ENCODE results near the gene FGD6. TPM values are rescaled to one million over a fixed set of nuclear protein-coding genes. Genes with fewer than 3 reads are reported as not detected.

FGD6 gene
- total and polyA plus RNA-seq, 2 experiments from 2014 or later = 12.9 to 32.4 TPM

- TF ChIP-seq ZNF462 (CRISPR knock-in tag; IDR thresholded peaks at IDR 0.05) (no peak), POLR2AphosphoS5 (IDR thresholded peaks at IDR 0.05; ENCODE audit: low read depth) (no peak), CTCF (conservative IDR thresholded peaks at IDR 0.05; ENCODE audit: low read depth in 2 of 2) (no peak), STAT1 (IDR thresholded peaks at IDR 0.05; ENCODE audit: unreplicated experiment) (no peak), REST (IDR thresholded peaks at IDR 0.05; ENCODE audit: unreplicated experiment) (no peak), ZNF114 (CRISPR knock-in tag; IDR thresholded peaks at IDR 0.05) (no peak), EZH2 (IDR thresholded peaks at IDR 0.05; ENCODE audit: low read depth, unreplicated experiment) (no peak), CREB1 (CRISPR knock-in tag; IDR thresholded peaks at IDR 0.05; ENCODE audit: low read depth) (no peak), JUNB (IDR thresholded peaks at IDR 0.05; ENCODE audit: unreplicated experiment) (no peak)
- Histone ChIP-seq H3K4me1 (ENCODE audit: insufficient read depth) (no peaks in the 10 kb centered on the region), H3K9me2 (ENCODE audit: insufficient read depth) (no peaks in the 10 kb centered on the region), H3K79me2 (replicated peaks; ENCODE audit: insufficient read depth) (peaks cover 85% of the 10 kb centered on the region), H3F3A (replicated peaks; ENCODE audit: low read depth) (no peaks in the 10 kb centered on the region), H3K27me3 (ENCODE audit: insufficient read depth) (no peaks in the 10 kb centered on the region), H3K27ac (ENCODE audit: low read depth) (no peak overlapping the region), H3K36me3 (ENCODE audit: insufficient read depth) (no peaks in the 10 kb centered on the region), H3K4me3 (no peak overlapping the region), H3K4me2 (no peak overlapping the region), H4K20me1 (replicated peaks; ENCODE audit: insufficient read depth) (peaks cover 10% of the 10 kb centered on the region; the same call in 1 of the 2 replicates), H2AFZ (no peak overlapping the region)
- no peak overlapping the region; the same call in 1 of the 2 replicates for H3K27ac Mint-ChIP-seq
- H3K4me1 Mint-ChIP-seq = peaks cover 4% of the 10 kb centered on the region; the same call in 1 of the 3 replicates
- DNase-seq (ENCODE audit: low spot score) (no peak), ATAC-seq (no peak)
- H3K27me3 Mint-ChIP-seq (ENCODE audit: insufficient read depth, low read depth, poor library complexity) = peaks cover 3% of the 10 kb centered on the region
- no peak overlapping the region for H3K4me3 Mint-ChIP-seq
- H3K9me3 Mint-ChIP-seq = peaks cover 19% of the 10 kb centered on the region
- peaks cover 55% of the 10 kb centered on the region for H3K36me3 Mint-ChIP-seq (ENCODE audit: low read depth)
Measured at GRCh38 chr12:95239216-95239615, 21.9 kb upstream of the FGD6 start.
